HepG2 (cell line): ENCODE results near the gene DPH5. TPM values are rescaled to one million over a fixed set of nuclear protein-coding genes. Genes with fewer than 3 reads are reported as not detected.
A peak's percentile ranks its signal among the peaks of the same experiment; 100 is the strongest.

Experiments
- ATF3 ChIP-seq: sonication (generic); formaldehyde crosslinking; IDR thresholded peaks from 2 replicates; pipeline ENCODE4 v1.4.0; 2020; ENCODE audit warnings: missing genetic modification reagents
- CEBPG ChIP-seq: IDR thresholded peaks from 2 replicates; pipeline ENCODE4 v1.6.1; 2016
- CREB1 ChIP-seq, 2 experiments: fragments of 450-650 bp in 1 of 2; IDR thresholded peaks; 2 replicates each; pipeline ENCODE4 v1.6.1; 2016 to 2017; ENCODE audit warnings: control low read depth in 1 of 2, mild to moderate bottlenecking in 1 of 2, missing compliant biosample characterization in 1 of 2, missing genetic modification characterization in 1 of 2
- FOXA1 ChIP-seq, 2 experiments: fragments of 450-650 bp in 1 of 2; sonication (generic) in 1 of 2; formaldehyde crosslinking in 1 of 2; IDR thresholded peaks; 2 replicates each; pipeline versions ENCODE4 v1.4.0 to v1.6.1; 2016 to 2020; ENCODE audit warnings: missing genetic modification reagents in 1 of 2
- HNF4G ChIP-seq, 2 experiments: sonication (generic) in 1 of 2; formaldehyde crosslinking in 1 of 2; IDR thresholded peaks; 2 replicates each; pipeline versions ENCODE4 v1.4.0 to v1.6.1; 2011 to 2020; ENCODE audit warnings: borderline replicate concordance in 2 of 2, low read depth in 2 of 2, mild to moderate bottlenecking in 2 of 2, low read length in 1 of 2, missing genetic modification reagents in 1 of 2, moderate library complexity in 1 of 2
- MIXL1 ChIP-seq: IDR thresholded peaks from 2 replicates; pipeline ENCODE4 v1.6.1; 2016
- NR2C2 ChIP-seq: sonication (generic); formaldehyde crosslinking; IDR thresholded peaks from 2 replicates; pipeline ENCODE4 v1.4.0; 2020; ENCODE audit warnings: missing genetic modification reagents, mild to moderate bottlenecking, moderate library complexity, borderline replicate concordance
- NR2F6 ChIP-seq, 2 experiments: IDR thresholded peaks; 2 replicates each; pipeline ENCODE4 v1.6.1; 2016; ENCODE audit warnings: antibody characterized with exemption in 1 of 2, mild to moderate bottlenecking in 1 of 2
- PRDM15 ChIP-seq: sonication (generic); formaldehyde crosslinking; IDR thresholded peaks from 2 replicates; pipeline ENCODE4 v1.4.0; 2020; ENCODE audit warnings: missing genetic modification reagents
- REPIN1 ChIP-seq: sonication (generic); formaldehyde crosslinking; IDR thresholded peaks from 2 replicates; pipeline ENCODE4 v1.8.0; 2022; ENCODE audit warnings: missing genetic modification reagents, low read depth, mild to moderate bottlenecking, borderline replicate concordance
- SMAD3 ChIP-seq: sonication (generic); formaldehyde crosslinking; IDR thresholded peaks from 2 replicates; pipeline ENCODE4 v1.4.0; 2020; ENCODE audit warnings: missing genetic modification reagents
- THAP11 ChIP-seq: IDR thresholded peaks from 2 replicates; pipeline ENCODE4 v1.6.1; 2016; ENCODE audit warnings: missing biosample characterization, missing genetic modification reagents
- U2AF2 ChIP-seq: fragments of 200-400 bp; formaldehyde crosslinking; IDR thresholded peaks from 2 replicates; pipeline ENCODE4 v1.6.1; 2017; ENCODE audit warnings: low read depth, mild to moderate bottlenecking, low read length
- YY1 ChIP-seq: IDR thresholded peaks from 2 replicates; pipeline ENCODE4 v1.6.1; 2011; ENCODE audit warnings: low read length, low read depth, moderate library complexity, mild to moderate bottlenecking; ENCODE audit not compliant: insufficient read depth, insufficient replicate concordance
- ZNF138 ChIP-seq: sonication (generic); formaldehyde crosslinking; IDR thresholded peaks from 2 replicates; pipeline ENCODE4 v1.5.0; 2020; ENCODE audit warnings: mild to moderate bottlenecking, low read depth, missing genetic modification reagents
- ZNF589 ChIP-seq: sonication (generic); formaldehyde crosslinking; conservative IDR thresholded peaks from 2 replicates; pipeline ENCODE4 v1.8.0; 2022; ENCODE audit warnings: mild to moderate bottlenecking, moderate library complexity, missing genetic modification reagents
- ZNF646 ChIP-seq: sonication (generic); formaldehyde crosslinking; IDR thresholded peaks from 2 replicates; pipeline ENCODE4 v1.9.0; 2021; ENCODE audit warnings: mild to moderate bottlenecking, missing genetic modification reagents
- ZSCAN29 ChIP-seq: sonication (generic); formaldehyde crosslinking; conservative IDR thresholded peaks from 2 replicates; pipeline ENCODE4 v1.4.0; 2020; ENCODE audit warnings: mild to moderate bottlenecking, missing genetic modification reagents
- polyA plus RNA-seq, 8 experiments: library from polyadenylated mRNA; depleted of rRNA in 3 of 8; stranded (reverse) in 7 of 8; unstranded in 1 of 8; fragments of >200 nt; fragmentation: Illumina TruSeq in 4 of 8; extraction: Trizol in 4 of 8; gene quantifications; 2 replicates each; pipeline versions ENCODE4 v1.2.1 to v1.2.3, GENCODE V29; 2011 to 2016; ENCODE audit warnings: low read depth in 4 of 8, missing spikeins in 1 of 8, mixed read lengths in 1 of 8; ENCODE audit not compliant: insufficient read depth in 1 of 8
- total RNA-seq, 5 experiments: library from RNA; depleted of rRNA; stranded (reverse); fragments of >200 nt; fragmentation: Illumina TruSeq; extraction: Trizol; gene quantifications; 2 replicates each; pipeline ENCODE4 v1.2.3, GENCODE V29; 2016; ENCODE audit warnings: low read depth in 1 of 5

Gene DPH5
- total and polyA plus RNA-seq, 2 of the 13 experiments (the other 11 are each of a cell fraction or from before 2014, with no cell fraction given): 53.2 to 79.6 TPM

- TF ChIP-seq CEBPG (CRISPR knock-in tag): peak; percentile 98
- TF ChIP-seq ATF3: 0 out of 2 replicates have a peak, but pooled peaks have one; percentile 15
- TF ChIP-seq SMAD3 (CRISPR knock-in tag): peak; percentile 88
- peak; percentile 89 for TF ChIP-seq FOXA1 (IDR thresholded peaks at IDR 0.05)
- peak; percentile 97 for TF ChIP-seq FOXA1 (CRISPR knock-in tag; IDR thresholded peaks at IDR 0.05)
- peak; percentile 49; the same call in 1 of the 2 replicates for TF ChIP-seq NR2C2
- no peak for TF ChIP-seq ZNF646 (CRISPR knock-in tag)
- peak; percentile 52; the same call in 1 of the 2 replicates for TF ChIP-seq MIXL1 (CRISPR knock-in tag)
- 0 out of 2 replicates have a peak, but pooled peaks have one; percentile 37 for TF ChIP-seq ZSCAN29
- no peak for TF ChIP-seq U2AF2
- peak; percentile 57; the same call in 1 of the 2 replicates for TF ChIP-seq REPIN1
- no peak for TF ChIP-seq PRDM15 (CRISPR knock-in tag)
- peak; percentile 74; the same call in 1 of the 2 replicates for TF ChIP-seq THAP11 (CRISPR knock-in tag)
- TF ChIP-seq YY1: no peak
- TF ChIP-seq NR2F6 (IDR thresholded peaks at IDR 0.05): peak; percentile 55
- TF ChIP-seq NR2F6 (CRISPR knock-in tag; IDR thresholded peaks at IDR 0.05): peak; percentile 65; the same call in 1 of the 2 replicates
- no peak for TF ChIP-seq ZNF138
- no peak for TF ChIP-seq ZNF589
- no peak for TF ChIP-seq CREB1 (IDR thresholded peaks at IDR 0.05)
- TF ChIP-seq CREB1 (CRISPR knock-in tag; IDR thresholded peaks at IDR 0.05): peak; percentile 65
- TF ChIP-seq HNF4G (IDR thresholded peaks at IDR 0.05; ENCODE audit: borderline replicate concordance, low read depth, low read length): peak; percentile 84; the same call in 1 of the 2 replicates
- TF ChIP-seq HNF4G (CRISPR knock-in tag; IDR thresholded peaks at IDR 0.05; ENCODE audit: borderline replicate concordance, low read depth): no peak
These were observed 21.5 kb downstream of the DPH5 start (continued) for GRCh38 chr1:101004061-101004460.
